HepG2 (cell line): ENCODE data around the gene SDC4. TPM values are rescaled to one million over a fixed set of nuclear protein-coding genes. Genes with fewer than 3 reads are reported as not detected.
A peak's percentile ranks its signal among the peaks of the same experiment; 100 is the strongest.

Source experiments
- CBX5 ChIP-seq: sonication (generic); formaldehyde crosslinking; IDR thresholded peaks from 2 replicates; pipeline ENCODE4 v1.4.0; 2020; ENCODE audit warnings: missing genetic modification reagents, borderline replicate concordance
- ERF ChIP-seq: IDR thresholded peaks from 2 replicates; pipeline ENCODE4 v1.6.1; 2018; ENCODE audit warnings: missing biosample characterization, missing genetic modification reagents
- HCFC1 ChIP-seq: fragments of 150-350 bp; IDR thresholded peaks from 2 replicates; pipeline ENCODE4 v1.6.1; 2014; ENCODE audit warnings: low read depth, low read length
- KLF16 ChIP-seq, 2 experiments: sonication (generic) in 1 of 2; formaldehyde crosslinking in 1 of 2; IDR thresholded peaks; 2 replicates each; pipeline versions ENCODE4 v1.6.1 to v1.8.0; 2016 to 2023; ENCODE audit warnings: missing genetic modification reagents in 2 of 2, missing compliant biosample characterization in 1 of 2
- MED1 ChIP-seq: sonication (generic); formaldehyde crosslinking; IDR thresholded peaks from 2 replicates; pipeline ENCODE4 v1.4.0; 2020; ENCODE audit warnings: missing genetic modification reagents
- PRDM10 ChIP-seq: sonication (generic); formaldehyde crosslinking; IDR thresholded peaks from 2 replicates; pipeline ENCODE4 v1.4.0; 2020; ENCODE audit warnings: low read depth, missing genetic modification reagents
- RARA ChIP-seq: IDR thresholded peaks from 2 replicates; pipeline ENCODE4 v1.6.1; 2016; ENCODE audit warnings: missing genetic modification reagents, missing compliant biosample characterization
- RFXANK ChIP-seq: IDR thresholded peaks from 2 replicates; pipeline ENCODE4 v1.6.1; 2016
- STAG1 ChIP-seq: sonication (generic); formaldehyde crosslinking; IDR thresholded peaks from 2 replicates; pipeline ENCODE4 v1.4.0; 2020; ENCODE audit warnings: missing genetic modification reagents
- TAF15 ChIP-seq: fragments of 200-400 bp; formaldehyde crosslinking; IDR thresholded peaks from one replicate; pipeline ENCODE4 v1.6.1; 2018; ENCODE audit warnings: mild to moderate bottlenecking, low read depth, low read length; ENCODE audit not compliant: poor library complexity, severe bottlenecking
- ZBTB38 ChIP-seq: sonication (generic); formaldehyde crosslinking; IDR thresholded peaks from 2 replicates; pipeline ENCODE4 v1.5.1; 2020; ENCODE audit warnings: mild to moderate bottlenecking, missing genetic modification reagents
- ZNF331 ChIP-seq: sonication (generic); formaldehyde crosslinking; IDR thresholded peaks from 2 replicates; pipeline ENCODE4 v1.4.0; 2020; ENCODE audit warnings: missing genetic modification reagents
- ZNF737 ChIP-seq: sonication (generic); formaldehyde crosslinking; IDR thresholded peaks from 2 replicates; pipeline ENCODE4 v1.5.0; 2020; ENCODE audit warnings: missing genetic modification reagents, mild to moderate bottlenecking, borderline replicate concordance
- polyA plus RNA-seq, 8 experiments: library from polyadenylated mRNA; depleted of rRNA in 3 of 8; stranded (reverse) in 7 of 8; unstranded in 1 of 8; fragments of >200 nt; fragmentation: Illumina TruSeq in 4 of 8; extraction: Trizol in 4 of 8; gene quantifications; 2 replicates each; pipeline versions ENCODE4 v1.2.1 to v1.2.3, GENCODE V29; 2011 to 2016; ENCODE audit warnings: low read depth in 4 of 8, missing spikeins in 1 of 8, mixed read lengths in 1 of 8; ENCODE audit not compliant: insufficient read depth in 1 of 8
- total RNA-seq, 5 experiments: library from RNA; depleted of rRNA; stranded (reverse); fragments of >200 nt; fragmentation: Illumina TruSeq; extraction: Trizol; gene quantifications; 2 replicates each; pipeline ENCODE4 v1.2.3, GENCODE V29; 2016; ENCODE audit warnings: low read depth in 1 of 5
- TF ChIP-seq, protein P1 (sequence below): sonication (generic); formaldehyde crosslinking; IDR thresholded peaks from 2 replicates; pipeline ENCODE4 v1.4.0; 2020; ENCODE audit warnings: missing genetic modification reagents, borderline replicate concordance

The SDC4 gene
- total and polyA plus RNA-seq, 2 of the 13 experiments (the other 11 are each of a cell fraction or from before 2014, with no cell fraction given) = 49.0 to 65.1 TPM

GRCh38 chr20:45373353-45374100, 25.3 kb upstream of the SDC4 start (continued):
- TF ChIP-seq, protein P1, sequence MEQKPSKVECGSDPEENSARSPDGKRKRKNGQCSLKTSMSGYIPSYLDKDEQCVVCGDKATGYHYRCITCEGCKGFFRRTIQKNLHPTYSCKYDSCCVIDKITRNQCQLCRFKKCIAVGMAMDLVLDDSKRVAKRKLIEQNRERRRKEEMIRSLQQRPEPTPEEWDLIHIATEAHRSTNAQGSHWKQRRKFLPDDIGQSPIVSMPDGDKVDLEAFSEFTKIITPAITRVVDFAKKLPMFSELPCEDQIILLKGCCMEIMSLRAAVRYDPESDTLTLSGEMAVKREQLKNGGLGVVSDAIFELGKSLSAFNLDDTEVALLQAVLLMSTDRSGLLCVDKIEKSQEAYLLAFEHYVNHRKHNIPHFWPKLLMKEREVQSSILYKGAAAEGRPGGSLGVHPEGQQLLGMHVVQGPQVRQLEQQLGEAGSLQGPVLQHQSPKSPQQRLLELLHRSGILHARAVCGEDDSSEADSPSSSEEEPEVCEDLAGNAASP (CRISPR knock-in tag) = peak; percentile 61; the same call in 1 of the 2 replicates
- TF ChIP-seq ZBTB38 (CRISPR knock-in tag) (peak; percentile 94), KLF16 (CRISPR knock-in tag; IDR thresholded peaks at IDR 0.05) (peak in 1 of 2 experiments; percentile 61; a peak in 1 of 4 replicates), RFXANK (0 out of 2 replicates have a peak, but pooled peaks have one; percentile 36), MED1 (peak; percentile 58), ZNF737 (CRISPR knock-in tag) (peak; percentile 85; the same call in 1 of the 2 replicates), ERF (CRISPR knock-in tag) (peak; percentile 51; the same call in 1 of the 2 replicates), CBX5 (CRISPR knock-in tag) (peak; percentile 77; the same call in 1 of the 2 replicates), PRDM10 (CRISPR knock-in tag) (peak; percentile 62; the same call in 1 of the 2 replicates), STAG1 (CRISPR knock-in tag) (peak; percentile 87), ZNF331 (CRISPR knock-in tag) (peak; percentile 57; the same call in 1 of the 2 replicates), RARA (CRISPR knock-in tag) (0 out of 2 replicates have a peak, but pooled peaks have one; percentile 8), TAF15 (no peak), HCFC1 (0 out of 2 replicates have a peak, but pooled peaks have one; percentile 30)
